ENCODE data around the gene ATP8B1.

DNA sequence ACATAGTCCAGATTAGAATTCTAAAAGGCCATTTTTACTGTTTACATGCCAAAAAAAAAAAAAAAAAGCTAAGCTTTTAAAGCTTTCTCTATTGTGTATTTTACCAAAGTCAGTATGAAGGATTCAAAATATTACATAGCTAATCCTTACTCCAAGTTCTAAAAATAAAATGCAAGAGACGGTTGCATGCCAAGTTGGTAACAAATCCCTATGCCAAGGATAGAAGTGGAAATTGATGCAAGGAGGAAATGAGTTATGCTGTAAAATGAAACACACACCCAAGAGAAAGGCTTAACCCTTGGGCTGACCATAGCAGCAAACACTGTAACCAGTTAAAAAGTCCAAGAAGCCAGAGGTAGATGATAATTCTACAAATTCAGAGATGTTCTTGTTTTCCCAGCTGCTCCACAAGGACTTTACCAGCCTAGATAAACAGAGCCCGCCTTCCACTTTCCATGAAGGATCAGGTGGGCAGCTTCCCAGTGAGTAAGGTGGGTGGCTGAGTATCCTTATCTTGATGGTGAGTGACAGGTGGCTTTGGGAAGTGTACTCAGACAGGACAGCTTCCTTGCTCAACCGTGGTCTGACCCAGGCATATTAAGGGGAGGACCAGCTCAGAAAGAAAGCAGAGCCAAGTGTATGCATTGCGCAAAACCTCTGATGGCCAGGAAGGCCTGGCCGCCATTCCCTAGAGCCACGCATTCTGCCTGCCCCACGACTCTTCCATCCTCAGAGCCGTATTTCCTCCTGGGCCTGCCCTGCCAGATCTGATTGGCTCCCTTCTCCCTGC lies 34.4 kb downstream of the ATP8B1 start:
- TF ChIP-seq, protein P1, sequence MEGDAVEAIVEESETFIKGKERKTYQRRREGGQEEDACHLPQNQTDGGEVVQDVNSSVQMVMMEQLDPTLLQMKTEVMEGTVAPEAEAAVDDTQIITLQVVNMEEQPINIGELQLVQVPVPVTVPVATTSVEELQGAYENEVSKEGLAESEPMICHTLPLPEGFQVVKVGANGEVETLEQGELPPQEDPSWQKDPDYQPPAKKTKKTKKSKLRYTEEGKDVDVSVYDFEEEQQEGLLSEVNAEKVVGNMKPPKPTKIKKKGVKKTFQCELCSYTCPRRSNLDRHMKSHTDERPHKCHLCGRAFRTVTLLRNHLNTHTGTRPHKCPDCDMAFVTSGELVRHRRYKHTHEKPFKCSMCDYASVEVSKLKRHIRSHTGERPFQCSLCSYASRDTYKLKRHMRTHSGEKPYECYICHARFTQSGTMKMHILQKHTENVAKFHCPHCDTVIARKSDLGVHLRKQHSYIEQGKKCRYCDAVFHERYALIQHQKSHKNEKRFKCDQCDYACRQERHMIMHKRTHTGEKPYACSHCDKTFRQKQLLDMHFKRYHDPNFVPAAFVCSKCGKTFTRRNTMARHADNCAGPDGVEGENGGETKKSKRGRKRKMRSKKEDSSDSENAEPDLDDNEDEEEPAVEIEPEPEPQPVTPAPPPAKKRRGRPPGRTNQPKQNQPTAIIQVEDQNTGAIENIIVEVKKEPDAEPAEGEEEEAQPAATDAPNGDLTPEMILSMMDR (IDR thresholded peaks at IDR 0.05), result no peak
- TF ChIP-seq, protein P2, sequence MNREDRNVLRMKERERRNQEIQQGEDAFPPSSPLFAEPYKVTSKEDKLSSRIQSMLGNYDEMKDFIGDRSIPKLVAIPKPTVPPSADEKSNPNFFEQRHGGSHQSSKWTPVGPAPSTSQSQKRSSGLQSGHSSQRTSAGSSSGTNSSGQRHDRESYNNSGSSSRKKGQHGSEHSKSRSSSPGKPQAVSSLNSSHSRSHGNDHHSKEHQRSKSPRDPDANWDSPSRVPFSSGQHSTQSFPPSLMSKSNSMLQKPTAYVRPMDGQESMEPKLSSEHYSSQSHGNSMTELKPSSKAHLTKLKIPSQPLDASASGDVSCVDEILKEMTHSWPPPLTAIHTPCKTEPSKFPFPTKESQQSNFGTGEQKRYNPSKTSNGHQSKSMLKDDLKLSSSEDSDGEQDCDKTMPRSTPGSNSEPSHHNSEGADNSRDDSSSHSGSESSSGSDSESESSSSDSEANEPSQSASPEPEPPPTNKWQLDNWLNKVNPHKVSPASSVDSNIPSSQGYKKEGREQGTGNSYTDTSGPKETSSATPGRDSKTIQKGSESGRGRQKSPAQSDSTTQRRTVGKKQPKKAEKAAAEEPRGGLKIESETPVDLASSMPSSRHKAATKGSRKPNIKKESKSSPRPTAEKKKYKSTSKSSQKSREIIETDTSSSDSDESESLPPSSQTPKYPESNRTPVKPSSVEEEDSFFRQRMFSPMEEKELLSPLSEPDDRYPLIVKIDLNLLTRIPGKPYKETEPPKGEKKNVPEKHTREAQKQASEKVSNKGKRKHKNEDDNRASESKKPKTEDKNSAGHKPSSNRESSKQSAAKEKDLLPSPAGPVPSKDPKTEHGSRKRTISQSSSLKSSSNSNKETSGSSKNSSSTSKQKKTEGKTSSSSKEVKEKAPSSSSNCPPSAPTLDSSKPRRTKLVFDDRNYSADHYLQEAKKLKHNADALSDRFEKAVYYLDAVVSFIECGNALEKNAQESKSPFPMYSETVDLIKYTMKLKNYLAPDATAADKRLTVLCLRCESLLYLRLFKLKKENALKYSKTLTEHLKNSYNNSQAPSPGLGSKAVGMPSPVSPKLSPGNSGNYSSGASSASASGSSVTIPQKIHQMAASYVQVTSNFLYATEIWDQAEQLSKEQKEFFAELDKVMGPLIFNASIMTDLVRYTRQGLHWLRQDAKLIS (CRISPR knock-in tag; IDR thresholded peaks at IDR 0.05; ENCODE audit: borderline replicate concordance), result no peak
- TF ChIP-seq GABPB1 (CRISPR knock-in tag; IDR thresholded peaks at IDR 0.05), result no peak
- TF ChIP-seq SP1 (CRISPR knock-in tag; conservative IDR thresholded peaks at IDR 0.05), result no peak
- no peak for TF ChIP-seq ZNF671 (CRISPR knock-in tag; IDR thresholded peaks at IDR 0.05)
- no peak for TF ChIP-seq SMAD3 (CRISPR knock-in tag; IDR thresholded peaks at IDR 0.05; ENCODE audit: borderline replicate concordance)
- TF ChIP-seq, protein P3, sequence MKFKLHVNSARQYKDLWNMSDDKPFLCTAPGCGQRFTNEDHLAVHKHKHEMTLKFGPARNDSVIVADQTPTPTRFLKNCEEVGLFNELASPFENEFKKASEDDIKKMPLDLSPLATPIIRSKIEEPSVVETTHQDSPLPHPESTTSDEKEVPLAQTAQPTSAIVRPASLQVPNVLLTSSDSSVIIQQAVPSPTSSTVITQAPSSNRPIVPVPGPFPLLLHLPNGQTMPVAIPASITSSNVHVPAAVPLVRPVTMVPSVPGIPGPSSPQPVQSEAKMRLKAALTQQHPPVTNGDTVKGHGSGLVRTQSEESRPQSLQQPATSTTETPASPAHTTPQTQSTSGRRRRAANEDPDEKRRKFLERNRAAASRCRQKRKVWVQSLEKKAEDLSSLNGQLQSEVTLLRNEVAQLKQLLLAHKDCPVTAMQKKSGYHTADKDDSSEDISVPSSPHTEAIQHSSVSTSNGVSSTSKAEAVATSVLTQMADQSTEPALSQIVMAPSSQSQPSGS (CRISPR knock-in tag; IDR thresholded peaks at IDR 0.05; ENCODE audit: borderline replicate concordance, low read depth), result no peak
- no peak for TF ChIP-seq KAT7 (CRISPR knock-in tag; IDR thresholded peaks at IDR 0.05; ENCODE audit: borderline replicate concordance)
- TF ChIP-seq NFYB (CRISPR knock-in tag; conservative IDR thresholded peaks at IDR 0.05; ENCODE audit: low read depth), result no peak
- TF ChIP-seq, protein P4, sequence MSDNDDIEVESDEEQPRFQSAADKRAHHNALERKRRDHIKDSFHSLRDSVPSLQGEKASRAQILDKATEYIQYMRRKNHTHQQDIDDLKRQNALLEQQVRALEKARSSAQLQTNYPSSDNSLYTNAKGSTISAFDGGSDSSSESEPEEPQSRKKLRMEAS (CRISPR knock-in tag; IDR thresholded peaks at IDR 0.05), result no peak
- no peak for TF ChIP-seq CBFB (CRISPR knock-in tag; IDR thresholded peaks at IDR 0.05; ENCODE audit: low read depth)
- TF ChIP-seq JUN (CRISPR knock-in tag; IDR thresholded peaks at IDR 0.05), result no peak
